HG03060 (cell line): ENCODE results near the gene ZFR2.
"Not testable (repeated sequence)": the region's sequence is repeated elsewhere in the genome, so short reads cannot be mapped to it uniquely, and the experiment has no call there.

Source experiments
- ATAC-seq: cut with Tn5 transposase; IDR thresholded peaks from one replicate; pipeline ENCODE4 v1.9.1; 2021; ENCODE audit warnings: low read depth, moderate number of reproducible peaks; ENCODE audit not compliant: unreplicated experiment

The ZFR2 gene

GRCh38 chr19:3818466-3818865 is 50.4 kb downstream of the ZFR2 start:
- no peak for ATAC-seq

DNA sequence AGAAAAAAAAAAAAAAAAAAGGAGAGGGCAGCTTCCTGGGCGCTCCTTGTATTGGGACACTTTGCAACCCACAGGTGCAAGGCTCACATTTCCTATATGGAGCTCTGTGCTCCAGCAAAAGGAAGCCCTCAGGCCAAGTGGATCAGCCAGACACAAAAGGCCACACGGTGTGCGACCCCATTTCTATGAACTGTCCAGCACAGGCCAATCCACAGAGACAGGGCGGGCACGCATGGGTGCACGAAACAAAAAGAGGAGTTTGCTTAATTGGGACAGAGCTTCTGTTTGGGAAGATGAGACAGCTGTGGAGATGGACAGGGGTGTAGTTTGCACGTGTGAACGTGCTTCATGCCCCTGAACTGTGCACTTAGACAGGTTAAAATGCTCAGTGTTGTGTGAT is 51.1 kb downstream of the ZFR2 start:
- no peak for ATAC-seq

- ATAC-seq = no peak
These were observed 52.1 kb downstream of the ZFR2 start for GRCh38 chr19:3816566-3817218.

DNA sequence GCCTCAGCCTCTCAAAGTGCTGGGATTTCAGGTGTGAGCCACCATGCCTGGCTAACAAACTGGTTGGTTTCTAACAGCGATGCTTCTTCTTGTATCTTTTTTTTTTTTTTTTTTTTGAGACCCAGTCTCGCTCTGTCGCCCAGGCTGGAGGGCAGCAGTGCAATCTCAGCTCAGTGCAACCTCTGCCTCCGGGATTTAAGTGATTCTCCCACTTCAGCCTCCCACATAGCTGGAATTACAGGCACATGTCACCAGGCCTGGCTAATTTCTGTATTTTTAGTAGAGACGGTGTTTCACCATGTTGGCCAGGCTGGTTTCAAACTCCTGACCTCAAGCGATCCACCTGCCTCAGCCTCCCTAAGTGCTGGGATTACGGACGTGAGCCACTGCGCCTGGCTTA is 52.7 kb downstream of the ZFR2 start:
- ATAC-seq = not testable (repeated sequence)

- no peak for ATAC-seq
These were observed 54.2 kb downstream of the ZFR2 start for GRCh38 chr19:3814648-3815047.

DNA sequence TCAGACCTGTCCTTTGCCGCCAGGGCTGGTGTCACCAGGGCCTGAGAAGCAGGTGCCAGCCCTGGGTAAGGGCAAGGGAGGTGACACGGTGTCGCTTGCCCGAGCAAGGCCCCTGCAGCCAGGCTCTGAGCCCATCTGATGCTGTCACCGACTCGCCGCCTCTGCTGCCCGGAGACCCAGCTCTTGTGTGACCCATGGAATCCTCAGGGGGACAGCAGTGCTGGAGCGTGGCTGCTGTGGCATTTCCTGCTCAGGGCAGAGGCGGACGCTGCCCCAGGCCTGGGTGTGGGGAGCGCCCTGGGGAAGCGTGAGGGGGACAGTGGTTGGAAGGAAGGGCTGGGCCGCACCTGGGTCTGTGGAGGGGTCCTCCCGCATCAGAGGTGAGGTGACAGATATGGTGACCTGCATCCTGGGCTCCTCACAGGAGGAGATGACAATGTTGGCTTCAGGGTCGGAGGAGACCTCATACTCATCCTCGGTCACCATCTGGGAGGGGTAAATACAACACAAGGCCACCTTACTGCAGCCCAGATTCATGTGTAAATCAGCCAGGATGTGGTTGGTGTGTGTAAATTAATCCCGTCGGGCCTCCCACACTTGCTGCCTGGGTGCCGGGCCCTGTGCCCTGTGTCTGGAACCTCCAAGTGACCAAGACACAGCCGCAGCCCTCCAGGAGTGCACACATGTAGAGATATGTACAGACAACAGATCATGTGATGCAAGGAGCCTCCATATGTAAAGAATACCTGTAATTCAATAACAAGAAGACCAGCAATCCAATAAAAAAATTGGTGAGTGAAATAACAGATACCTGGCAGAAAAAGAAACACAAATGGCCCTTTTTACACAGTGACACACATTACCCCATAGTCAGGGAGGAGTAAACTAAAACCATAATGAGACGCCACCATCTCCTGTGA is 55.1 kb downstream of the ZFR2 start:
- no peak for ATAC-seq

DNA sequence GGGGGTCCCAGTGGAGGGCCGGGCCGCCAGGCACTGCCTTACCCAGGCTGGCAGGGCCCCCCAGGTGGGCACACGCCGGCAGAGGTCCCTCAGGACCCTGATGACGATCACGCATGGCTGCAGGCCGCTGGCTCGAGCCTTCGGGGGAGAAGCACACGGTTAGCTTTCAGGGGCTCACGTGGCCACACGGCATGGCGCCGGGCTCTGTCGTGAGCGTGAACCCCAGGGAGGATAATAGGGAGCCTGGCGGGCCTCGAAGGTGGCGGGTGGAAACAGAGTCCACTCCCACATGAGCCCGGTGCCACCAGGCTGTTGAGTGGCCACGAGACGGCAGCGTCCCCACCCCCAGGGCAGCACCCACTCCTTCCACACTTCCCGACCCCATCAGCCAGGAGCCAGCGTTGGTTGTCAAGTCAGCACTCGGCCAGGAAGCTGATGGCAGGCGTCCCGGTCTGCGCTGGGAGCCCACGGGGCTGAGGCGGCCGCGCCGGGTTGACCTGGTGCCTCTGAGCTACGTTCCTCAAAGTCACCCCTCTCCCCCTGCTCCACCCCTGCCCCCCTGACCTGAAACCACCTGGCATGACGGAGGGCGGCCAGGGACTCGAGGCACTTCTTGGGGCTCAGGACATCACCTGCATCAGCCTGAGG is 58.0 kb downstream of the ZFR2 start:
- no peak for ATAC-seq

DNA sequence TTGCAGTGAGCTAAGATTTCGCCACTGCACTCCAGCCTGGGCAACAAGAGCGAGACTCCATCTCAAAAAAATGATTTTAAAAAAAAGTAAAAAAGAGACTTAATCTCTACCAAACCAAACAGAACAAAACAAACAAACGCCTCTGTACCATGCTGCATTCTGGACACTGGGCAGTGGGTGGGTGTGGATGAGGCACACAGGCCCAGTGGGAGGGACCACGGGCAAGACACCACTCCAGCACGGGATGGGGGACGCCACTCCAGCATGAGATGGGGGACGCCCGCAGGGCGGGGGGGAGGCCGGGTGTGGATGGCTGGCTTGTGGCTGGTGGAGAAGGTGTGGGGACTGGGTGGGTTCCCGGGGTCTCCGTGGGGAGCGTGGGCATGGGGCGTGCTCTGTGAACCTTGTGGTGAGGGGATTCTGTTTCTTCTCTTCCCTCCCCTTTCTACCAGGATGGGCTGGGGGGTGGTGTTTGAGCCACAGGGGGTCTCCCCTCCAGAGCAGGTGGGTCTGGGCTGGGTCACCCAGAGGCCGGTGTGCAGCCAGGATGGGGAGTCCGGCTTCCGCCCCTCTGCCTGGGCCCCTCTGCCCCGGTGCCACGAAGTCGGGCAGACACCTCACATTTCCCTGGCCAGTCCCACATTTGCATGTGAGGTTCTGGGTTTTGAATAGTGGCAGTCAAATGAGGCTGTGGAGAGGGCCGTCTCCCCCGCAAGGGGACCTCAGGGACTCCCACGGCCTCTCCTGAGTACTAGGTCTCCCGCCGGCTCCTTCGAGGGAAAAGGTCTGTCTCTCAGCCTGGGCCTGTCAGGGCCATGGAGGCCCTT is 58.7 kb downstream of the ZFR2 start:
- no peak for ATAC-seq

- no peak for ATAC-seq
These were observed 60.3 kb downstream of the ZFR2 start for GRCh38 chr19:3808420-3809143.

GRCh38 chr19:3807574-3808354 is 61.1 kb downstream of the ZFR2 start:
- no peak for ATAC-seq

GRCh38 chr19:3807131-3807480 is 61.7 kb downstream of the ZFR2 start:
- ATAC-seq = no peak

DNA sequence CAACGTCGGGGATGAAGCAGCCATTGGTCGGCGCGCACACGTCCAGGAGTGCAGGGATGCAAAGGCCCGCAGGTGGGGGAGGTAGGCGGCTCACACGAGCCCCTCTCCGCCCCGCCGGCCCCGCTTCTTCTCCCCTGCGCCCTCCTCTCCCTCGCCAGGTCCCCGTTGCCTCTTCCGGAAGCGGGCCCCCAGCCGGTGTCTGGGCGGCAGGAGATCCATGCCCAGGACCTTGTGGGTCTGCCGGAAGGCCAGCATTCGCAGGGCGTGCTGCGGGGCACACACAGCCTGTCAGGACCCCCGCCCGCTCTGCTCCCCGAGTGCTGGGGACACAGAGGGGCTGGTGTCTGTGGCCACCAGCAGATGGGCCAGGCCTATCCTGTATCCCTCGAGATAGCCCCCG is 63.0 kb downstream of the ZFR2 start:
- ATAC-seq = no peak

DNA sequence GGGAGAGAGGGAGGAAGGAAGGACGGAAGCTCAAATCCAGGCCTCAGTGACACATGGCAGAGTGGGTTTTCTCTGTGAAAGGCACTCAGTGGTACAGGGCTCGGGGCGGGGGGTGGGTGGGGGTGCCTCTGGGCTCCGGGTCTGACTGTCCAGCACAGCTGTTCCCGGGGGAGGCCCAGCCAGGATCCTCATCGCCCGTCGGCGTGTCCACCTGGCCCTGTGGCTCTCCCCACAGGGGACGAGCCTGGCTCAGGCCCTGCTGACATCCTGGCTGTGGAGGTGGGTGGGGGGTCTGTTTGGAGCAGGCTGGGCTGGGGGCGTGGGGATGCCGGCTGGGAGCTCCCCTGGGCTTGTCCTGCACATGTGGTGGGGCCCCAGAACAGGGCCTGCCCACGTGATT is 64.4 kb downstream of the ZFR2 start:
- ATAC-seq = no peak

- ATAC-seq = no peak
These were observed 64.9 kb downstream of the ZFR2 start for GRCh38 chr19:3803986-3804385.

GRCh38 chr19:3803114-3803888 is 65.5 kb downstream of the ZFR2 start:
- no peak for ATAC-seq

GRCh38 chr19:3801412-3802096 is 67.3 kb downstream of the ZFR2 start:
- no peak for ATAC-seq

GRCh38 chr19:3800996-3801395 is 67.8 kb downstream of the ZFR2 start:
- no peak for ATAC-seq

- ATAC-seq = no peak
These were observed 70.7 kb downstream of the ZFR2 start for GRCh38 chr19:3798137-3798536.
